Left kidney (tissue), 2 donors: Measurements from ENCODE around the gene PARD3. TPM values are rescaled to one million over a fixed set of nuclear protein-coding genes. Genes with fewer than 3 reads are reported as not detected.
"Not testable (repeated sequence)": the region's sequence is repeated elsewhere in the genome, so short reads cannot be mapped to it uniquely, and the experiment has no call there.

Experiments used
- DNase-seq: peaks from one replicate; pipeline ENCODE4 v3.0.0-alpha.2; 2013
- polyA plus RNA-seq: library from polyadenylated mRNA; unstranded; fragments of 120-200 nt; gene quantifications from one replicate; pipeline ENCODE4 v1.2.1, GENCODE V29; 2013; ENCODE audit not compliant: insufficient read length

The PARD3 gene
- polyA plus RNA-seq, 1 donor = 81.9 TPM

DNA sequence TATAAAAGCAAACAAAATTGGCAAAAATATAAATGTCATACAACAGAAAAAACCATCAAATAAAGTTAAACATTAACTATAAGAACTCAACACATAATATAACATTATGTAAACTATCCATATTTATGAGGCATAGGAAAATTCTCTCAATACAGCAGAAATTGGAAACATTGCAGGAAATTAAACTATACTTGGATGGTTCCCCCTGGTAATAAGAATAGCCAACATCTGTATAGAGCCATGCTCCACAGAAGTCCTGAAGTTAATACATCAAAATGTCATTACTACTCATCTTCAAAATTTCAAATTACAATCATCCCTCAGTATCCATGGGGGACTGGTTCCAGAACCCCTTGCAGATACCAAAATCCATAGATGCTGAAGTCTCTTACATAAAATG, 350.5 kb downstream of the PARD3 start:
- no peak for DNase-seq

DNA sequence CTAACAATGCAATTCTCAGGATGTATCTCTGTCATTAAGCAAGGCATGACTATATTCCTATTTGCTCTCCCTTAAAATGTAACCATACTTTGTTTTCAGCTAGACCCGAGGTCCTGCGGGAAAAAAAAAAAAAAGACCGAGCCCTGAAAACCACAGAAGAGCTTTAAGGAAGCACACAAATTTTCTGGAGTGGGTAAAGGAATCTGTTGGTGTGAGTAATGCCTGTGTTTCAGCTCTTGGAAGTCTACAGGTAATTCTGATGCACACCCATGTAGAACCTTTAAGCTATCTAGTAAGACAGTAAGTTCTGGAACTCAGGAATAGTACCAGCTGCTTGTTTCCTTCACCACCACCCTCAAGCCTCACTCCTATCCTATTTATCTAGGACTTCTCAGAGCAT, 351.1 kb downstream of the PARD3 start:
- no peak for DNase-seq

DNA sequence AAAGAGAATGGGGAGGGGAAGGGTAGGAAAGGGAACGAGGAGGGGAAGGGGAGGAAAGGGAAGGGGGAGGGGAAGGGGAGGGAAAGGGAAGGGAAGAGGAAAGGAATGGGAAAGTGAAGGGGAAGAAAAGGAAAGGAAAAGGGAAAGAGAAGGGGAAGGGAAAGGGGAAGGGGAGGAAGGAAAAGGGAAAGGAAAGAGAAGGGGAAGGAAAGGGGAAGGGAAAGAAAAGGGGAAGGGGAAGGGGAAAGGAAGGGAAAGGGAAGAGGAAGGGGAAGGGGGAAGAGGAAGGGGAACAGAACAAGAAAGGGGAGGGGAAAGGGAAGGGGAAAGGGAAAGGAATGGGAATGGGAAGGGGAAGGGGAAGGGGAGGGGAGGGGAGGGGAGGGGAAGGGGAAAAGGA, 352.1 kb downstream of the PARD3 start:
- no peak for DNase-seq

DNA sequence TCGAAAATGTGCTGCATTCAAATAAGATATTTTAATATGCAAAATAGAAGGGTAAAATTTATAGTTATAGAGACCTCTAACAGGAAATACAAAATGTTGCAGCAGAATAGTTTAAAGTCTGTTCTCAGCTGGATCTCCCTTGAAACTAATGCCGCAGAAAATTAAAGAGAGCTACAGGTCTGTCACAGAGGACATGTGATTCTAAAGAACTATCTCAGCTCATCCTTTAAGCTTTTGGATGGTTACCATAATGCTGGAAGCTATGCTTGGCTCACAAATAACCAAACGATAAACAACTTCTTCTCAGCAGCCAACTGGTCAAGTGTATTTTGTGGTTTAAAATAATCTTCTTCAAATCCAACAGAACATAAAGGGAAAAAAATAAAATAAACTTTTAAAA, 353.0 kb downstream of the PARD3 start:
- DNase-seq = no peak

DNA sequence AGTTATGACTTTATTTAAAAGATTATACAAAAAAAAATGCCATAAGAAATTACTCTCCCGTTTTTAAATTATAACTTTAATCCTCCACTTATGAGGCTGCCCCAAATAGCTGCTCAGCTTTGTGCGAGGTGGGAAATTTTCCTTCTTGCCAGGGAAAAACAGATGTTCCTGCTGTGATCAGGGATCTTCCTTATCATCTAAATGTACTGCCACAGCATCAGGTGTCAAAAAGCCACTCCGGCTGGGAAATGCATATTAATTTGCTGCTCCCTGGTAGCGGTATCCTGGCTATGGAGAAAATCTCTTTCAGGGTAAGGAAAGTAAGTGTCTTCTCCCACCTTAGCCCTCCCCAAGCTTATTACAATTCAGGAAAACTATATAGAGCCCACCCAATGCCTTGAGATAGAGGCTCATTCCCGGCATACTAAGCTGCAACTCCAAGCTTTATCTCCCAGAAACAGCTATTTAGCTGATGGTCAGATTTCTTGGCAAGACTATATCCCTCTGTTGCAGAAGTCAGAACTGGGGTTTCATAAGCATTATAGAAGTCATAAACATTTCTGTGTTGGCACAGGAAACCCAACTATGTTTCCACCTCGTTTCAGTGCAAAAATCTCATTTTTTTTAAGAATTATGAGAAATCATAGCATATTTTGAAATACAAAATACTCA, 360.4 kb downstream of the PARD3 start:
- no peak for DNase-seq

DNA sequence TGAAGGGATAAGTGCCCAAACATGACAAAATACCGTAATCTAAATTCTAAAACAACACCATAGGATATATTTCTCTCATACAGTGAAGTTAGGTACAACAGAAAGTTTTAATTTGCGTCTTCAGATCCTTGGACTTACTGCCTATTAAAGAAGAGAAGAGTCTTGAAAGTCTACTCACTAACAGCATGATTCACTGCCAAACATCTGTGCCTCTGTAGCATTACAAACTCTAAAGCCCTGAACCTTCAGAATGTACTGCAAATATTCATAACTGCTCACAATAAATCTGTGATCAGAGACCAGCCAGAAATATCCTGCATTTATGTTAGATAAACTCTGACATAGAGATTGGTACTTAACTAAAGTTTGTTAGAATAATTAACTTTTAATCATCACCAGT, 365.3 kb downstream of the PARD3 start:
- DNase-seq = no peak

DNA sequence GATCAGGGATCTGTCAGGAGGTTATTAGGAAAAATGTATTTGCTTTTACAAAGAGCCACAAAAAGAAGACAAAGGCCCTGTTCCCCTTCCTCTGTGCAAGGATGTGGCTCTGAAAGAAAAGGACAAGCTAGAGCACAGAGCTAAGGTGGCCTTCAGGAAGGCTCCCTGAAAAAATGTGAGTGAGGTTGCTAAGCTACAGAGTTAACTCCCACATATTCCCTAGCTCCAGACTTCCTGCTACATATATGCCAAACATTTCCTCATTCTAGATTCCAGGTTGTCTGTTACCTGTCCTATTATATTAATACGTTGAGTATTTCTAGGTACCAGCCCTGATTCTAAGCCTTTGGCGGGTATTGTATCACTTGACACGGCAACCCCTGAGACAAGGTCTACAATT, 369.0 kb downstream of the PARD3 start:
- DNase-seq = no peak

DNA sequence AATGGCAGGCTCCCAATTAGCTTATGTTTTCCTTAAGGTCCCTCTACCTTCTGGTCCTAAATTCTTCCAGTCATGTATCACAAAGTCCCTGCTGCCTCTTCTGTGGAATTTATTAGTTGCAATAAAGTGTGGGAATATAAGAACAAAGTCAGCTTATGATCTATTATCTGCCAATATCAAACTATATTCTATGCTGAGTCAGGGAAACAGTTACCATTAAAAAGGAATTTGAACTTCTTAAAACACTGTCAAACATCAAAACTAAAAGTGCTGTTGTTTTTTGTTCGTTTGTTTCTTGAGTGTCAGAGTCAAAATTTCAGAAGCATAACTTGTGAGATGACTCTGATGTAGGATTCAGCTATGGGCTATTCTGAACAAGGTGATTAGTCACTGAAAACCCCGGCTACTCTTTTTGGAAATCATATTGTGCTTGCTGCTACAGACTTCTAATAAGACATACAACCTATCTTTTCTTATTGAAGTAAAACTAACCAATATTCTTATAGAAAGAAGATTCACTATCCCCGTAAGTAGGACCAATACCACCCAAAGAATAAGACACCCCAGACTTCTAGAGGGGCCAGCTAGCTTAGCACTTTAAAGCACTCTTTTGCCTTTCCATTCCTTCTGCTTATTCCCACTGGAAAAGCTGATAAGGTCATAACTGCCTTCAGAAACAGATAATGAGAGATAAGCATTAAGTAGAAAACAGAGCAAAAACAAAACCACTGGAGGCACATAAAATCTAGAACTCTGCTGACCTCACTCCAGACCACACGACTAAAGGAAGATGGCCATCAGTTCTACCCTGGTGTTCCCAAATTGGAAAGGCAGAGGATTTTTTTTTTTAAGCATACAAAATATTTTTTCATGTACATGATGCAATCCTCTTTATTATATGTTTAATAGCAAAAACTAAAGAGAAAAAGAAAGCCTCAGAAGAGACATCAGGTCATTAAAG, 370.6 kb downstream of the PARD3 start:
- no peak for DNase-seq

DNA sequence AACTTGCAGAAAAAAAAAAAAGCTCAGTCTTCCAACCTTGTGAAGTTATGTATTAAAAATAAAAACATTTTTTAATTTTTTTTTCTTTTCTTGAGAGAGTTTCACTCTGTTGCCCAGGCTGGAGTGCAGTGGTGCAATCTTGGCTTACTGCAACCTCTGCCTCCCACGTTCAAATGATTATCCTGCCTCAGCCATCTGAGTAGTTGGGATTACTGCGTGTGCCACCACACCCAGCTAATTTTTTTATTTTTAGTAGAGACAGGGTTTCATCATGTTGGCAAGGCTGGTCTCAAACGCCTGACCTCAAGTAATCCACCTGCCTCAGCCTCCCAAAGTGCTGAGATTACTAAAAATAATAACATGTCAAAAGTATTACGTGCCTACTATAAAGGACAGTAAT, 375.7 kb downstream of the PARD3 start:
- not testable (repeated sequence) for DNase-seq

DNA sequence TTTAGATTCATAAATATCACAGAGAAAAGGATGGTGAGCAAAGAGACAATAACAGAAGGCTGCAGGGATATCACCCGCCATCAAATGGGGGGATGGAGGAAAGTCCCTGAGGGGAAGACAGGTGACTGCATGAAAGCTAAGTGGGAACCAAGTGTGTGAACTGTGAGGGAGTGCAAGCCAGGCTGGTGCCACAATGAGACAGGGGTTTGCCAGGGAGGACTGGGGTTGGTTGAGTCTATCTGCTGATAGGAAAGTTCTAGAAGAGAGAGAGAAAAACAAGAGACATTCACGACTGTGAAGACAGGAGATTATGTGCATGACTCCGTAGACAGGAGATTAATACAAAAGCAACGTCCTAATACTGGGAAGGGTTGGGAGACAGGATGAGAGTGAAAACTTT, 376.4 kb downstream of the PARD3 start:
- no peak for DNase-seq

DNA sequence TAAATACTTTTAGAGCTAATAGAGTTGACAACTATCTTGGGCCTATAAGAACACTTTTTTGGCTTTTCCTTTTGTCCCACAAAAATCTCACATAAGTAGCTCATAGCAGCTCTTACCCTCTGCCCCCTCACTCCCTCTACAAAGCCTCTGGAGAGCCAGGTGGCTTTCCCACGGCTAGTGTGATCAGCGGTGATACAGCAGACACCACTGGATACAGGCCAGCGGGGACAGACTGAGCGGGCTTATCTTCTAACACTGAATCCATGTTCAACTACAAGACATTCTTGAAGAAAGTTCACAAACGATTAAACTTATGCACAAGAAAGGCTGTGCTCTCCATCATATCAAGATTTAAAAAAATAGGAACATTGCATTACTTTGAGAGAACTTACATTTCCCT, 377.2 kb downstream of the PARD3 start:
- DNase-seq = no peak

DNA sequence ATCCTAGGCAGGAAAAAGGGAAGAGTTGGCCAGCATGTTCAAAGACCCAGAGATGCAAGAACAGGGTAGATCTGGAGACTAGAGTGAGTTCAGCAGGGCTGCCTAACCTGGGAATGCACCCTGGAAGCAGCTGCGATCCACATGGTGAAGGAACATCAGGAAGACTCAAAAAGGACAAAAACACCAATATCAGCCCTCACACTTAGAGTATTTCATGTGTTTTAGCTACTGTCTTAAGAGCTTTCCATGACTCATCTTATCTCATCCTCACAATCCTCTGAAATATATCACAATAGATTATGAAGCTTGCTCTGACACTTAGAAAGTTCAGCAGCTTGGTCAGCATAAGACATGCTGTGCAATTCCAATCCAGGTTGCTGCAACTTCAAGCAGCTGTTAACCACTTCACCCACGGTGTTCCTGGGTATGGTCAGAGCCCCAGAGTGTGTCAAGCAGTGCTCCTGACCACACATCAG, 380.9 kb downstream of the PARD3 start:
- no peak for DNase-seq

DNA sequence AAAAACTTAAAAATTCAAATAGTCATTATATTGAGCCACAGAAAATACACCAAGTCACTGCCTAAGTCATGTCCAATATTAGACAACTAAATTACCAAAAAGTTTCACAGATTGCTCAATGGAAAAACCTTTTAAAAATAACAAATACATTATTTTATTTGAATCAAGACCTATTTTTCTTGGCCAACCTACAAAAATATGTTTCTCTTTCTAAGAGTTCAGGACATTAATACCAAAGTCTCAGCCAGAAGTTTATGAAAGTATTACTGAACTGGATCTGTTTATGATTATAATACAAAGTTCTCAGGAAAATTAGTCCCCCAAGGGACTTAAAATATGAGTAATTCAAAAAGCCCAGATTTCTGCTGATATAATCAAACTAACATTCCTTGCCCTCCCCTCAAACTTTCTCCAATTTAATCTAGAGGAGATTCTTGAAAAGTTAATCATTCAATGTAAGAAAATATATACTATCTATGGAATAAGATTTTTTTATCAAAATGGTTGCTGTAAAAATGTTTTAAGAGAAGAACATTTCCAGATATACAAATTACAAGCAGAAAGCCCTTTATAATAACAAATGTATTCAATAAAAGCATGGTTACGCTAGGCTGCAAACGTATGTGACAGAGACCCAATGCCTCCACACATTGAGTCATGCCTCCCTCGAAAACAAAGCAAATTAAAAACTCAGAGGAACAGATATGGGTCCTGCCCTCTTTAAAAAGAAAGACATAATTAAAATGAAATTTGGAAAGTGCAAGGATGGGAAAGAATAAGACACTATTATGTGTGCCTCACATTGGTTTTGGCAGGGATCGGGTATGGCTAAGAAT, 381.6 kb downstream of the PARD3 start:
- DNase-seq = no peak

DNA sequence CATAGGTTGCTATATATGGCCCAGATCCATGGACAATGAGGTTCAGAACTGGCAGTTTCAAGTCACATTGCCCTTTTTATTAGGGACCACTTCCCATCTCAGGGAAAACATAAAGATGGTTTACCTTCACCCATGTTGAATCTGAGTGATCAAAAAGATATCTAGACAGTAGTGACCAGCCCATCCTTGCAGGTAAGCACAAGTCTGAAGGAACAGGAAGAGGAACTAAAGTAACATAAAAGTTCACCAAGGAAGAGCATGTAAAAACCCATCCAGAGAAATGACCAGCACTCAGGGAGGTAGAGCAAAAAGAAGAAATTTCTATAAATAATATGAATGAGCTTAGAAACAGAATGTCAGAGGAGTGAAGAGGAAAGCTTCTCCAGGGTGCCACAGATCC, 382.5 kb downstream of the PARD3 start:
- no peak for DNase-seq

DNA sequence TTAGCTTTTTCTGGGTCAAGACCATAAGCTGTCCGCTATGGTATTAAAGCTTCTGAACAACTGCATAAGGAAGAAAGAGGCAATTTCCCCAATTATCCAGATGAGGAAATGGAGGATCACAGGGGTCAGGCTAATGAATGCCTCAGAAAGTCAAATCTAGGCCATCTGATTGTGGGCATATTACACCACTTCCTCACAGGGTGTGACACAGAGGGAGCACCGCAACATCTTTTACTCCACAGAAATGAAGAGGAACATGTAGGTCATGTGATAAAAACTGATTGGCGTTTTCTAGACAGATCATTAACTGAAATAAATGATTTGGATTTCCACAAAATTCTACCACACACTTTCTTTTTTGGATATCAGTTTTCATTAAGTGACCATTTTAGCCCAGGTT, 384.4 kb downstream of the PARD3 start:
- DNase-seq = no peak

DNA sequence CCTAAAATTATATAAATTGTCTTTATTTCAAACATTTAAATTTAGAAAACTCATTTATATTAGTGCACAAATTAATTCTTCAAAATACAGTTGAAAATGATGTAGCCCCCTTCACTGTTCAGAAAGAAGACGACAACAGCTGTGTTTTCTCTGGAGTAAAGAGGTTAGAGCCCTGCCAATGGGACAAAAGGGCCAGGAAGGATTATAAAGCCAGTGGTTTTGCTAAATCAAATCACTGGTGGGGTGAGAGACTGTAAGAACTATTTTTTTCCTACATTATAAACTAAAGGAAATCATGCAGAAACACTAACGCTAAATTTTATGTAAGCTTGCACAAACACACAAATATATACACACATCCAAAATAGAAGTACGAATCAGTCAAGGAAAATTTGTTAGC, 386.6 kb downstream of the PARD3 start:
- DNase-seq = no peak

DNA sequence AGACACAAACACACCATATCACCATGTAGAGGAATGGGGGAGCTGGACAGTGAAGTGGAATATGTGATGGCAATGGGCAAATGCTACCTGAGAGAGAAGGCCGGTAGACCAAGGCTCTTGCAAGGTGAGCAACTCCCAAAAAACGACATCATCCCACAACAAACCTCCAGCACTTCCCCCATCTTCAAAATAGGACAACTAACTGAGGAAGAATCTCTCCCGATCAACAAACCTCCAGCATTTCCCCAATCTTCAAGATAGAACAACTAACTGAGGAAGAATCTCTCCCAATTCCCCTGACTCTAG, 387.2 kb downstream of the PARD3 start:
- no peak for DNase-seq

DNA sequence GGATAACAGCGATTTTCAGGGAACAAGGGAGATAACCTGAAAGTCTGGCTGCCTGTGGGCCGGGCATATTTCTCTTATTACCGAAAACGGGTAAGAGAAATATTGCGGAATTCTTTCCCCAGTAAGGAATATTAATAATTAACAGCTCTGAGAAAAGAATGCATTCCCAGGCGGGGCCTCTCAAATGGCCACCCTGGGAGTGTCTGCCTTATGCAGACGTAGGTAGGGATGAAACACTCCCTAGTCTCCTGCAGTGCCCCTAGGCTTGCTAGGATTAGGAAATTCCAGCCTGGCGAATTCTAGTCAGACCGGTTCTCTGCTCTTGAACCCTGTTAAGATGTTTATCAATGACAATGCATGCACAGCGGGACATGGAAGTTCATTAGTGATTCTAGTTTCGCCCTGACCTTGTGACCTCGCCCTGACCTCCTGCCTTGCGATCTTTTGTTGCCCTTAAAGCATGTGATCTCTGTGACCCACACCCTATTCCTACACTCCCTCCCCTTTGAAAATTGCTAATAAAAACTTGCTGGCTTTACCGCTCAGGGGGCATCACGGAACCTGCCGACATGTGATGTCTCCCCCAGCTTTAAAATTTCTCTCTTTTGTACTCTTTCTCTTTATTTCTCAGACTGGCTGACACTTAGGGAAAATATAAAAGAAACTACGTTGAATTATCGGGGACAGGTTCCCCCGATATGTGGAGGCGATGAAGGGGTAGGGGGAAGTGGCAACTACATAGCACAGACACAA, 387.8 kb downstream of the PARD3 start:
- not testable (repeated sequence) for DNase-seq

DNA sequence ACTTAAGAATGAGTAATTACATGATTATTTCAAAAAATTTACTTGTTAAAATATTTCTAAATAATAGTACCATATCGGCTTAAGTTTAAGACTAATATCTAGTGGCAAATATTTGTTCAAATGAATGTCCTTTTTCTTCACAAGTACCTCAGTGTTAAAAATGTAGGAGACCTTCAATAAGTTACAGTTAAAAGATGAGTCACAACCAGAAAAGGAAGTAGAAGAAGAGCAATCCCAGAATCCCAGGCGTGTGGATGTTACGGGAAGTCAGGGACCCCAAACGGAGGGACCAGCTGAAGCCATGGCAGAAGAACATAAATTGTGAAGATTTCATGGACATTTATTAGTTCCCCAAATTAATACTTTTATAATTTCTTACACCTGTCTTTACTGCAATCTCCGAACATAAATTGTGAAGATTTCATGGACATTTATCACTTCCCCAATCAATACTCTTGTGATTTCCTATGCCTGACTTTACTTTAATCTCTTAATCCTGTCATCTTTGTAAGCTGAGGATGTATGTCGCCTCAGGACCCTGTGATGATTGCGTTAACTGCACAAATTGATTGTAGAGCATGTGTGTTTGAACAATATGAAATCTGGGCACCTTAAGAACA, 388.4 kb downstream of the PARD3 start:
- not testable (repeated sequence) for DNase-seq

DNA sequence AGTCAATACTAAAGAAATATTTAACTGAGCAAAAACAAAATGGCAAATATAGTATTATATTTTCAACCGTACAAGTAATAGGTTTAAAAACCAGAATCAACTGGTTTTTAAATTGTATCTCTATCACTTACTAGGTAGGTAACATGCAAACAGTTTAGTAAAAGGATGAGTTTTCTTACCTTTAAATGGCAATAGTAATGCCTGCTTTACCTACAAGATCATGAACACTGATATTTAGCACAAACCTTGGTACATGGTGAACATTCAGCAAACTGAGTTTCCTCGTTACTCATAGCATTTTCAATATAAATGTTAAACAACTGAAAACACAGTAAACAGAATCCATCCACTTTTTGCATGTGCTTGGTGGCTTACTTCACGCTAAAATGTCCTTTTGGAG, 389.1 kb downstream of the PARD3 start:
- no peak for DNase-seq
